CD4-positive, alpha-beta T cell treated with Interleukin-10 for 1 hour (primary cell): ENCODE data around the gene UGT1A9.
"Not testable (repeated sequence)": the region's sequence is repeated elsewhere in the genome, so short reads cannot be mapped to it uniquely, and the experiment has no call there.

ENCODE experiments used
- DNase-seq: peaks from one replicate; pipeline ENCODE4 v3.0.0-alpha.2; 2020

The UGT1A9 gene

DNA sequence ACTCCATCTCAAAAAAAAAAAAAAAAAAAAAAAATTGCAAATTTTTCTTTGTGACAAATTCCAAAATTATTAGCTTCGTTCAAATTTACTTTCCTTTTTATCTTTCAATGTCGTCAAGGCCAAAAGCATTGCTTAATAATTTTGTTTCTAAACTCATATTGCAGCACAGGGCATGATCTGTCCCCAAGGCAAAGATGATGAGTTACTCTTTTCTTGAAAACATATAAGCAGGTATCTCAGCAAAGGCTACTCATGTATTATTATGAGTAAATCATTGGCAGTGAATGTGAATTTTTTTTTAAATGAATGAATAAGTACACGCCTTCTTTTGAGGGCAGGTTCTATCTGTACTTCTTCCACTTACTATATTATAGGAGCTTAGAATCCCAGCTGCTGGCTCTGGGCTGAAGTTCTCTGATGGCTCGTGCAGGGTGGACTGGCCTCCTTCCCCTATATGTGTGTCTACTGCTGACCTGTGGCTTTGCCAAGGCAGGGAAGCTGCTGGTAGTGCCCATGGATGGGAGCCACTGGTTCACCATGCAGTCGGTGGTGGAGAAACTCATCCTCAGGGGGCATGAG lies 9.9 kb downstream of the UGT1A9 start, which contains the start of gene UGT1A7:
UGT1A7 (plus strand) TSS at position 381 of the 579 bp plus-strand sequence; CDS start at position 418, 37 bp downstream.
- no peak for DNase-seq

DNA sequence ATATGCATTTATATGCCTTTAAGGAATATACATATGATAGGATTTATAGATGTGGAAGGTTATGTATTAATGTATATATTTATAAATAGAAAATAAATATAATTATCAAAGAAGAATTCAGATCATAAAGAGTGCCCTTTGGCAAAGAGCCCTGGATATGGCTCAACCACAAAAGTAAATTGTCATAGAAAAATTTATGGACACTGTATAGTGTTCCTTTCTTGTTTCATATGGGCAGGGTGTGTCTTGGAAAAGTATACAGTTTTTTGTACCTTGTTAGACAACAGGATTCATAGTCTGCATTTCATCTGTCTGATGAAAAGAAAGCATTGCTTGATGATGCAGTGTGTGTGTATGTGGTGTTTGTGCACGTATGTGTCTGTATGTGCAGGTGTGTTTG lies 12.9 kb downstream of the UGT1A9 start:
- no peak for DNase-seq

GRCh38 chr2:233686928-233687327 lies 15.2 kb downstream of the UGT1A9 start:
- DNase-seq, result no peak

DNA sequence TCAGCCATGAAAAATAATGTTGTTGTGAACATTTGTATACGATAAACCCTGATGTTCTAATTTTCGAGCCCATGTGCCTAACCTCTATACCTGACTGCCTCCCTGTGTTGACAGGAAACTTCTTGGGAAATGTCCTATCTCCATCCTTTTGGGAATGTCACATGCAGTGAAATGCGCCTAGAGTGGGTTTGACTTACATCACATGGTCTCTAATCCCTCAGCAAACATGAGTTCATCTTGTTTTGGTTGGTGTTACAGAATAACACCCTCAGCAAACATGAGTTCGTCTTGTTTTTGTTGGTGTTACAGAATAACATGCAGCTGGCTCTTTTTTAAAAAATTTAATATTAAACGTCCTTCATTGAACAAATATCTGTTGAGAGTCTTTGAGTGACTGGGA lies 16.6 kb downstream of the UGT1A9 start:
- no peak for DNase-seq

DNA sequence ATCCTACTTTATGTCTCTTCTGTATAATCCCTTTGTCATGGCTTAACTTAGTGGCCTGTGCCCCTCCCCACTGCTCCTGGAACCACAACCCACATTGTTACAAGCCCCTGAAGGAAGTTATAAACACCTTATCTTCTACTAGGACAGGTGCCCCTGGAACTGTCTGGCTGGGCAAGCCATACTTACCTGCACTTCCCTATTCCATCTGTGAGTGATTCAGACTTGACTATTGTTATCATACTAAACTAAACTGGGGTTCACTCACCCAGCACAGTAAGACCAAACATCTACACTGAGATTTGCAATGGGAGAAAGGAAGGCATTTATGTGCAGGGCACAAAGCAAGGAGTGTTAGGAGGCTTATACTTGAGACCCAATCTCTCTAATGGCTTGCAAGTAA lies 17.3 kb downstream of the UGT1A9 start:
- DNase-seq, result no peak

DNA sequence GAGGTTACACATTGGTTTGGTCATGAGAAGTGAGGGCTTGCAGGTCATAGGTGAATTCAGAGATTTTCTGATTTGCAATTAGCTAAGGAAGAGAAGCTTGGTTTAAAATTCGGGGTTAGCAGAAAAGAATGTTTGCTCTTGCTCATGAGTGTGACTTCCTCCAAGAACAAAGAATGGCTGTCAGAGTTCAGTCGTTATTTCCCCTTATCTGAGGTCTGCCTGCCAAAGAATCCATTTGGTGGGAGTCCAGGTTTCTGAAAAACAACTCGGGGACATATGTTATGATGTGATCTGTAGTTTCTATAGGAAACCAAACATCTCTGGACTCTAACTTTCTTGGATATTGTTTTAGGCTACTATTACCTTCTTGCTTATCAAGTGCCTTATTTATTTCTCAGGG lies 17.8 kb downstream of the UGT1A9 start:
- DNase-seq, result no peak

DNA sequence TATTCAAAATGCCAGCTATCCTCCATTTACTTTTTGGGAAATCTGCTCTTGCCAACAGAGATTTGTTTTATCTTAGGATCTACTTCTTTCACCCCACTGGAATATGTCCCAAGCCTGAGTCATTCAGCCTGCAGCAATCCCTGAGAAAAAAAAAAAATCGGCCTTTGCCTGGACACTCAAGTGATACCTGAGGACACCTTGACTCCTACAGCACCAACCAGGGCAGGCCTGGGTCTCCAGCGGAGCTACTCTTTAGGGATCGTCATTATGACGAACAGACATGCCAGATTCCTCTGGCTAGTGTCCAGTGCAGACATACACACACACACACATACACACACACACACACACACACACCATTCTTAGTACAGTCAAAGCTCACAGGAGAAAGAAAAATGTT lies 18.7 kb downstream of the UGT1A9 start:
- DNase-seq, result no peak

DNA sequence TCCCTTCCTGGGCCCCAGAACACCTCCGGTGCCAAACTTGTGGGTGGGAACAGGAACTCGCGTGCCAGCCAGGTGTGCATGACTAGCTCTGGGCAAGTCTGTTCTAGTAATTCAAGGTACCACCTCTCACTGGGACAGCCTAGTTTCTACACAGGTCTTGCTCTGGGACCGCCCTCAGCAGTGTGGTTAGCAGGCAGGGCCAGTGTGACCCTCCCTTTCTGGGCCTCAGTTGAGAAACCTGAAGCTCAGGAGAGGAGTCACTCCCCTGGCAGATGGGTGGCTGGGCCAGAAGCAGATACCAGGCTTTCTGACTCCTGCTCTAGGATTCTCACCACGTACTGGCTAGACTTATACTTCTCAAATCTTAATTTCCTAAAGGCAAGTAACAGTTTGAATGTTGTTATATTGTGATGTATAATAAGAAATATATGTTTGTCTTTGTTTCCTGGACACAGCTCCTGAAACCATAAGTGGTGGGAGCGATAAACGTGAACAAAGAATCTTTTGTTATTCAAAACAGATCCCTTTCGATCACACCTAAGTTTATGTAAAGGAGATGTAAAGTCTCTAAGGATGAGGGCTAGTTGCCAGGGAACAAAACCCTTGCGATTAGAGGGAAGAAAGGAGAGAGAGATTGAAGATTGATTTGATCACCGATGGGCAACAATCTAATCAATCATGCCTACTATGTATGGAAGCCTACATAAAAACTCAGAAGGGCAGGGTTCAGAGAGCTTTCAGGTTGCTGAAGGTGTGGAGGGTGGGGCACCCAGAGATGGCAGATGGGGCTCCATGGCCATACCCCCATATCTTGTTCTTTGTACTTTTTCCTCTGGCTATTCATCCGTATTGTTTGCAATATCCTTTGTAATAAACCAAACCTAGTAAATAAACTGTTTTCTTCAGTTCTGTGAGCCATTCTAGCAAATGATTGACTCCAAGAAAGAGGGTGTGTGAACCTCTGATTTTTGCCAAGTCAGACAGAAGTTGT lies 20.0 kb downstream of the UGT1A9 start:
- no peak for DNase-seq

DNA sequence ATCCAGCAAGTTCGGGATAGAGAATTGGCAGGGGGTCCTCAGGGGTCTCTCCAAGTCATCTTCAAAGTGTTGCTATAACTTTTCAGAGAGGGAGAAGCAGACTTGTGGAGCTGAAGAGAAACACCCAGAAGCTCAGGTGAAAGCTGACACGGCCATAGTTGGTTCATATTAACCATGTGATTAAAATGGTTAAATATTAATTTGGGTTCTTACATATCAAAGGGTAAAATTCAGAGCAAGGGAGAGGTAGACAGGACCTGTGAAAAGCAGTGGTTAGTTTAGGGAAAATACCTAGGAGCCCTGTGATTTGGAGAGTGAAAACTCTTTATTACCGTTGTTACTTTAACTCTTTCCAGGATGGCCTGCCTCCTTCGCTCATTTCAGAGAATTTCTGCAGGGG lies 20.9 kb downstream of the UGT1A9 start, which contains the start of gene UGT1A6:
UGT1A6 (plus strand) TSS at position 243 of the 400 bp plus-strand sequence; CDS start at position 358, 115 bp downstream.
- no peak for DNase-seq

GRCh38 chr2:233693963-233694362 lies 22.3 kb downstream of the UGT1A9 start:
- no peak for DNase-seq

DNA sequence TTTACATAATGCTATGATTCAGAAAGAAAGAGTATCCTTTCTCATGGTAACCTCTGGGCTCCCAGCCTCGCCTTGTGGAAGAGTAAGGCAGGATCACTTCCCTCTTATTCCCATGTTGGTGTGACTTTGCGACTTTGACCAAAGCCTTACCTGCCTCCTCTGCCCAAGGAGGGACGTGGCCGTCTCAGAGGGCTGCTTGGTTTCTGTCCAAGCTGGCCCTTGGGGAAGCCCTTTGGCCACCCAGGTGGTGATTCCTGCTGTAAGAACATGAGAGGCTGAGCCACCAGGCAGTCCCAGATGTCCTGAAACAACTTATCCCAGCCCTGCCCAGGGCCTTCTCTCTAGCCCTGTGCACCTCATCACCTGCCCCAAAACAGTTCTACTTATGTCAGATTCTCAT lies 27.0 kb downstream of the UGT1A9 start:
- DNase-seq, result no peak

DNA sequence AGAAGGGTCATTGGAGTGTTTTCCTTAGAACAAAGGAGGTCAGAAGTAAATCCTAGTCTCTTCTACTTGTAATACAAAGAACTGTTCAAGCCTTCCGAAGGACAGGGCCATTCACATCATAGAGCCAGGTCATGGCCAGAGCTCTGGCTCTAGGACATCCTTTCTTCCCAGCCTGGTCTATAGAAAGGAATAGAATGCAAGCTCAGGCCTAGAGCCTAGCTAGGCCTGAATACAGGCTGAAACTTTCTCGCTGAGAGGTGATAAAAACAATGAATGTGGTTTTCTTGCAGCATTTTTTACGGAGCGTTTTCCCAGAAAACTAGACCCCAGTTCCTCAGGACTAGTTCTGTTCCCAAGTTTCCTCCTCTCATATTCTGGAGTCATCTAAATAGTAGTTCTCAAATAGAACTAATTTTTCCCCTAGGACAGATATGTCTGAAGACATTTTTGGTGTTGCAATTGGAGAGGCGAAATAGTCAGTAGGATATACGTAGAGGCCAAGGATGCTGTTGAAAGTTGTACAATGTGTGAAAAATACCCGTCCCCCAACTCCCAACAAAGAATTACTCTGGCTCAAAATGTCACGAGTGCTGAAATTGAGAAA lies 27.8 kb downstream of the UGT1A9 start:
- no peak for DNase-seq

- DNase-seq, result no peak
These were observed 28.4 kb downstream of the UGT1A9 start for GRCh38 chr2:233700028-233700635.

GRCh38 chr2:233700842-233701241 lies 29.1 kb downstream of the UGT1A9 start:
- not testable (repeated sequence) for DNase-seq

DNA sequence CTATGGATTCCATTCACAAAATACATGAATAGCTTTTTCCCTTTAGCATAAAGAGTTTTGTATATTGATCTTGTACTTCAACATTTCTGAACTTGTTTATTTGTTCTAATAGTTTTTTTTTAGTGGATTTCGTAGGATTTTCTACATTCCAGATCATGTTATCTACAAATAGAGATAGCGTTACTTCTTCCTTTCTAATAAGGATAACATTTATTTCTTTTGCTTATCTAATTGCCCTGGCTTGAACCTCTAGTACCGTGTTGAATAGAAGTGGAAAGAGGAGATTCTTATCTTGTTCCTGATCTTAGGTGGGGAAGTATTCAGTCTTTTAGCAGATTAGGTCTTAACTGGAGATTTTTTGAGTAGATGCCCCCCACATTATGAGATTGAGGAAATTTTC lies 30.5 kb downstream of the UGT1A9 start:
- no peak for DNase-seq

GRCh38 chr2:233705911-233706506 lies 34.3 kb downstream of the UGT1A9 start:
- DNase-seq, result no peak

- DNase-seq, result no peak
These were observed 35.0 kb downstream of the UGT1A9 start for GRCh38 chr2:233706720-233707119.

- DNase-seq, result no peak
These were observed 36.4 kb downstream of the UGT1A9 start for GRCh38 chr2:233707940-233708644.

- DNase-seq, result no peak
These were observed 37.2 kb downstream of the UGT1A9 start for GRCh38 chr2:233708942-233709341.

- DNase-seq, result peak; percentile 55
These were observed 39.8 kb downstream of the UGT1A9 start for GRCh38 chr2:233711312-233712008.

DNA sequence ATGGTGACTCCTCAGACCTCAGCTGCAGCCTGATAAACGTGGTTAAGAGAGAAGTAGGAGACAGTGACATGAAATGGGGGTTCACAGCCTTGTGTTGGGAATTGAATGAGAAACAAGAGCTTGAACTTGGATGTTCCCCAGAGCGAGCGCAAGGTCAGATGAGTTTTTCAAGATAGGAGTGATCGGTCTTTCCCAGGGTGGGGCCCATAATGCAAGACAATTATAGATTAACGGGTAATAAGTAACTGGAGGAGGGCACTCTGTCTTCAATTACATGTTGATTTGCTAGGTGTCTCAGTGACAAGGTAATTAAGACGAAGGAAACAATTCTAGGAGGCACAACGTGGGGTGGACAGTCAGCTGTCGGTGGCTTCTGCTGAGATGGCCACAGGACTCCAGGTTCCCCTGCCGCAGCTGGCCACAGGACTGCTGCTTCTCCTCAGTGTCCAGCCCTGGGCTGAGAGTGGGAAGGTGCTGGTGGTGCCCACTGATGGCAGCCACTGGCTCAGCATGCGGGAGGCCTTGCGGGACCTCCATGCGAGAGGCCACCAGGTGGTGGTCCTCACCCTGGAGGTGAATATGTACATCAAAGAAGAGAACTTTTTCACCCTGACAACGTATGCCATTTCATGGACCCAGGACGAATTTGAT lies 41.0 kb downstream of the UGT1A9 start, which contains the start of gene UGT1A5:
UGT1A5 (plus strand) TSS at position 297 of the 651 bp plus-strand sequence; CDS start at position 382, 85 bp downstream.
- DNase-seq, result no peak
